Ureter (tissue), 1 donor: Measurements from ENCODE around the gene KLHL17. TPM values are rescaled to one million over a fixed set of nuclear protein-coding genes. Genes with fewer than 3 reads are reported as not detected.
A peak's percentile ranks its signal among the peaks of the same experiment; 100 is the strongest.
"Not testable (repeated sequence)": the region's sequence is repeated elsewhere in the genome, so short reads cannot be mapped to it uniquely, and the experiment has no call there.

Source experiments
- DNase-seq: peaks from one replicate; pipeline ENCODE4 v3.0.0-alpha.2; 2020; ENCODE audit warnings: low spot score
- total RNA-seq: library from RNA; stranded (reverse); gene quantifications from one replicate; pipeline ENCODE4 v1.2.4, GENCODE V29; 2023
- donor health status: DM: yes; HTN: yes; CAD: no.

KLHL17 gene
- total RNA-seq, 1 donor from 2014 or later, result 8.6 TPM

- DNase-seq, result no peak
These were observed 20.4 kb downstream of the KLHL17 start for GRCh38 chr1:980602-981395.

GRCh38 chr1:981491-981954, 21.1 kb downstream of the KLHL17 start:
- no peak for DNase-seq

GRCh38 chr1:981955-982558, 21.7 kb downstream of the KLHL17 start, which contains the start of gene PERM1:
PERM1 (minus strand) TSS chr1:982093; CDS start chr1:981029, 1,064 bp downstream.
- no peak for DNase-seq

- no peak for DNase-seq
These were observed 22.5 kb downstream of the KLHL17 start for GRCh38 chr1:982765-983436.

GRCh38 chr1:983798-984475, 23.6 kb downstream of the KLHL17 start:
- DNase-seq, result no peak

GRCh38 chr1:984476-984814, 24.1 kb downstream of the KLHL17 start:
- DNase-seq, result no peak

- no peak for DNase-seq
These were observed 24.7 kb downstream of the KLHL17 start for GRCh38 chr1:985126-985525.

- not testable (repeated sequence) for DNase-seq
These were observed 27.7 kb downstream of the KLHL17 start for GRCh38 chr1:988061-988460.

- not testable (repeated sequence) for DNase-seq
These were observed 30.9 kb downstream of the KLHL17 start for GRCh38 chr1:991275-991674.

GRCh38 chr1:991895-992294, 31.5 kb downstream of the KLHL17 start:
- DNase-seq, result no peak

GRCh38 chr1:992362-992761, 32.0 kb downstream of the KLHL17 start:
- DNase-seq, result no peak

- DNase-seq, result peak; percentile 41
These were observed 33.1 kb downstream of the KLHL17 start for GRCh38 chr1:993379-993995.

- DNase-seq, result not testable (repeated sequence)
These were observed 34.2 kb downstream of the KLHL17 start for GRCh38 chr1:994546-994945.

GRCh38 chr1:995665-996633, 35.6 kb downstream of the KLHL17 start:
- peak; percentile 75 for DNase-seq

GRCh38 chr1:996851-997712, 36.7 kb downstream of the KLHL17 start:
- peak; percentile 43 for DNase-seq

GRCh38 chr1:997713-997992, 37.3 kb downstream of the KLHL17 start:
- peak; percentile 42 for DNase-seq

GRCh38 chr1:997993-998744, 37.8 kb downstream of the KLHL17 start:
- peak; percentile 44 for DNase-seq

- no peak for DNase-seq
These were observed 38.3 kb downstream of the KLHL17 start for GRCh38 chr1:998745-998994.

- peak; percentile 58 for DNase-seq
These were observed 38.8 kb downstream of the KLHL17 start for GRCh38 chr1:998995-999724.
